Measurements from ENCODE around the gene LPGAT1. TPM values are rescaled to one million over a fixed set of nuclear protein-coding genes. Genes with fewer than 3 reads are reported as not detected.

The LPGAT1 gene
- polyA plus RNA-seq, 2 of the 4 experiments (the other 2 are of a cell fraction), result 32.3 to 48.0 TPM

- TF ChIP-seq ELK1 (IDR thresholded peaks at IDR 0.05; ENCODE audit: low read depth, low read length), result no peak
- no peak for TF ChIP-seq ZSCAN20 (CRISPR knock-in tag; IDR thresholded peaks at IDR 0.05)
- TF ChIP-seq CHD4 (IDR thresholded peaks at IDR 0.05; ENCODE audit: borderline replicate concordance), result no peak
- no peak for TF ChIP-seq POLR2A (IDR thresholded peaks at IDR 0.05; ENCODE audit: low read length)
- no peak for TF ChIP-seq RARB (CRISPR knock-in tag; IDR thresholded peaks at IDR 0.05)
- TF ChIP-seq NR3C1 (IDR thresholded peaks at IDR 0.05), result no peak
These were observed 98.1 kb downstream of the LPGAT1 start (continued) for GRCh38 chr1:211732293-211732980.

GRCh38 chr1:211731456-211732292, 98.9 kb downstream of the LPGAT1 start:
- CTCF ChIA-PET, result interaction anchor here (1.1 to 5.1 kb wide), 5 partner anchors 8 to 303 kb away, joined by 3 to 35 read pairs (median 5); partner anchors contain the start of genes DTL and INTS7
- peak overlapping the region; percentile 40 to 92; a peak in 5 of 6 replicates for H3K27ac ChIP-seq
- no peak overlapping the region for H3K4me3 ChIP-seq
- peak; percentile 79 for TF ChIP-seq MAFK (IDR thresholded peaks at IDR 0.05; ENCODE audit: partially characterized antibody)
- TF ChIP-seq FOSB (CRISPR knock-in tag; IDR thresholded peaks at IDR 0.05), result no peak
- H3K4me1 ChIP-seq, result peaks cover 35% of the 10 kb centered on the region
- H3K9me3 ChIP-seq, result no peaks in the 10 kb centered on the region
- DNase-seq (ENCODE audit: low read depth in 1 of 2, low spot score in 1 of 2) (no peak), ATAC-seq (no peak), FAIRE-seq (no peak)
- 80% methylated on average over 5 of the region's 5 CpGs for WGBS (ENCODE audit: missing lambda C conversion rate)
- 0 out of 3 replicates have a peak overlapping the region, but pooled peaks have one; percentile 7 for H3K4me2 ChIP-seq
- POLR2A ChIA-PET, result no interaction called here

- Histone ChIP-seq H3K4me2 (no peak overlapping the region), H3K4me3 (no peak overlapping the region), H3K4me1 (peaks cover 24% of the 10 kb centered on the region), H3K27ac (0 out of 6 replicates have a peak overlapping the region, but pooled peaks of 1 of the 2 experiments have one; percentile 5), H3K9me3 (no peaks in the 10 kb centered on the region)
- ChIA-PET CTCF (interaction anchor here (0.9 to 1.5 kb wide), 2 partner anchors 17 to 32 kb away, joined by 3 to 12 read pairs; no protein-coding TSS in a partner anchor), POLR2A (no interaction called here)
- TF ChIP-seq REST (IDR thresholded peaks at IDR 0.05) (no peak), PHF8 (IDR thresholded peaks at IDR 0.05; ENCODE audit: borderline replicate concordance, low read depth) (no peak), FOSB (CRISPR knock-in tag; IDR thresholded peaks at IDR 0.05) (no peak), RARB (CRISPR knock-in tag; IDR thresholded peaks at IDR 0.05) (no peak), BHLHE40 (IDR thresholded peaks at IDR 0.05; ENCODE audit: low read depth, low read length) (no peak), CBX8 (IDR thresholded peaks at IDR 0.05) (no peak), CTCF (IDR thresholded peaks at IDR 0.05) (no peak), SREBF2 (IDR thresholded peaks at IDR 0.05) (no peak), POLR2A (IDR thresholded peaks at IDR 0.05; ENCODE audit: low read length) (no peak), TP53 (CRISPR knock-in tag; IDR thresholded peaks at IDR 0.05) (no peak), RNF2 (IDR thresholded peaks at IDR 0.05; ENCODE audit: borderline replicate concordance, low read depth) (no peak), MYC (IDR thresholded peaks at IDR 0.05; ENCODE audit: borderline replicate concordance, low read length) (no peak)
- FAIRE-seq (no peak), DNase-seq (ENCODE audit: low read depth in 1 of 2, low spot score in 1 of 2) (no peak), ATAC-seq (no peak)
- WGBS (ENCODE audit: missing lambda C conversion rate), result 86% methylated on average over 4 of the region's 4 CpGs
These were observed 100.2 kb downstream of the LPGAT1 start for GRCh38 chr1:211730347-211730746.
